ENCODE measurements around the gene LRRC8D. TPM values are rescaled to one million over a fixed set of nuclear protein-coding genes. Genes with fewer than 3 reads are reported as not detected.

The LRRC8D gene
- total and polyA plus RNA-seq, 8 donors = under 0.01 to 13.8 (median 5.2) TPM

DNA sequence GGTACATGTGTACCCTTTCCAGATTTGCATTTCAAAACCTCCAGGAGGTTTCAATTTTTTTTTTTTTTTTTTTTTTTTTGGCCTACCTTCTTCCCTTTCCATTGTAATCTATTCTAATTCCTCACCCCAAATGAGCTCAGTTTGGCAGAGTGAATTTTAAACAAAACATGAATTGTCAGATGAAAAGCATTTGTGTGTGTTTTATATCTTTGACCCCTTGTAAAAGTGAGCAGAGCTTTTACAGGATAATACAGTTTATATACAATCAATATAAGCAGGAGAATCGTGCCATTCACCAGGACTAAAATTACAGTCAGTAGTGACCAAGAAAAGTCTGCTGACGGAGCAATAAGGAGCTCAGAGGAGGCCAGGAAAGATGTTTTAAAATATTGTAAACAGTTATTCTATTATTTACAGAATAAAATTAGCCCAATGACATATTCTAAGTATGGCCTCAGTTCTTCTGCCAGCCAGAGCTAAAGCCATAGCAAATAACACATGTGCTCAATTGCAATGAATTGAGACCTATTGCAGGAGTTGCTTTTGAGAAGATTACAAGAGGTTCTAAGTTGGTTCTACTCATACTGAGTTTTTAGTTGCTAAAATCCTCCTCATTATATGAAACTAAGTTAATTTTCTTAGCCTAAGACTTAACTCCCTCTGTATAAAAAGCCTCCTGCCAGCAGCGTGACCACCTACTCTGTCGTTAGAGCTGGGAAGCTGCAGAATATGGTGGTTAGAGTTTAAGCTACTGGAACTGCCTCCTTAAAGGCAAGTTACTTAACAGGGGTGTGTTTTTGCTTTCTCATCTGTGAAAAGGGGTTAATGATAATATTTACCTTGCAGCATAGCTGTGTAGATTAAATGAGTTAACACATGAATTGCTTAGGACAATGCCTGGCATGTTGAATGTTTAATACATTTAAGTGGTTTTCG, 123.3 kb downstream of the LRRC8D start:
- no peak for TF ChIP-seq POLR2AphosphoS5 (IDR thresholded peaks at IDR 0.05)
- no peak for TF ChIP-seq POLR2A (IDR thresholded peaks at IDR 0.05)
- TF ChIP-seq EP300 (IDR thresholded peaks at IDR 0.05) = no peak
- TF ChIP-seq, protein P1, sequence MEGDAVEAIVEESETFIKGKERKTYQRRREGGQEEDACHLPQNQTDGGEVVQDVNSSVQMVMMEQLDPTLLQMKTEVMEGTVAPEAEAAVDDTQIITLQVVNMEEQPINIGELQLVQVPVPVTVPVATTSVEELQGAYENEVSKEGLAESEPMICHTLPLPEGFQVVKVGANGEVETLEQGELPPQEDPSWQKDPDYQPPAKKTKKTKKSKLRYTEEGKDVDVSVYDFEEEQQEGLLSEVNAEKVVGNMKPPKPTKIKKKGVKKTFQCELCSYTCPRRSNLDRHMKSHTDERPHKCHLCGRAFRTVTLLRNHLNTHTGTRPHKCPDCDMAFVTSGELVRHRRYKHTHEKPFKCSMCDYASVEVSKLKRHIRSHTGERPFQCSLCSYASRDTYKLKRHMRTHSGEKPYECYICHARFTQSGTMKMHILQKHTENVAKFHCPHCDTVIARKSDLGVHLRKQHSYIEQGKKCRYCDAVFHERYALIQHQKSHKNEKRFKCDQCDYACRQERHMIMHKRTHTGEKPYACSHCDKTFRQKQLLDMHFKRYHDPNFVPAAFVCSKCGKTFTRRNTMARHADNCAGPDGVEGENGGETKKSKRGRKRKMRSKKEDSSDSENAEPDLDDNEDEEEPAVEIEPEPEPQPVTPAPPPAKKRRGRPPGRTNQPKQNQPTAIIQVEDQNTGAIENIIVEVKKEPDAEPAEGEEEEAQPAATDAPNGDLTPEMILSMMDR (IDR thresholded peaks at IDR 0.05) = no peak
- no peaks in the 10 kb centered on the region for H3K9me3 ChIP-seq

DNA sequence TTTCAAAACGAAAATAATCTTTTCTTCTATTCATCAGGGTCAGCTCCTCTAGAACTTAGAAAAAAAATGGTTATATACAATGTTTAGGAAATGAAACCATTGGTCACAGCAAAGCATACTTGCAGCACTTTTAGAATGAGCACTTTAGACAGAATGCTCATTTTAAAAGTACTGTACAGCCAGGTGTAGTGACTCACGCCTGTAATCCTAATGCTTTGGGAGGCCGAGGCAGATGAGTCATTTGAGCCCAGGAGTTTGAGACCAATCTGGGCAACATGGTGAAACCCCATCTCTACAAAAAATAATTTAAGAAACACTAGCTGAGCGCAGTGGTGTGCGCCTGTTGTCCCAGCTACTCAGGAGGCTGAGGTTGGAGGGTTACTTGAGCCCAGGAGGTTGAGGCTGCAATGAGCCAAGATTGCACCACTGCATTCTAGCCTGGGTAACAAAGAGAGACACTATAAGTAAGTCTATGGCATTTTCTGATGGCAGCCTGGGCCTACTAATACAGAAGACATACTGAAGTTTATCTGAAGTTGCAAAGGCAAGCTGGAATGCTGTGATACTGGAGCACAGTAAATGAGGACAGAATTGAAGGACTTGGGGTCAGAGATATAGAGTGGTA, 125.1 kb downstream of the LRRC8D start:
- H3K9me3 ChIP-seq = no peaks in the 10 kb centered on the region
- peaks cover 0 to 22% (median 13%) of the 10 kb centered on the region in 4 donors for H3K4me1 ChIP-seq
- intact Hi-C loops (cut with DNase I; ENCODE audit: low total_unique reads) = no loop called here
- no peak for DNase-seq
- H3K27ac ChIP-seq = no peak overlapping the region
- H3K27me3 ChIP-seq = no peaks in the 10 kb centered on the region
- WGBS, 5 donors = 81 to 88% (median 83%) methylated on average over 5 of the region's 5 CpGs
- H3K36me3 ChIP-seq = no peaks in the 10 kb centered on the region
- H3K4me3 ChIP-seq = no peak overlapping the region
- TF ChIP-seq POLR2AphosphoS5 (IDR thresholded peaks at IDR 0.05) (no peak), EP300 (IDR thresholded peaks at IDR 0.05) (no peak), POLR2A (IDR thresholded peaks at IDR 0.05) (no peak)
- TF ChIP-seq, protein P1 (IDR thresholded peaks at IDR 0.05) = no peak

More for the DNA sequence above, 123.3 kb downstream of the LRRC8D start:
- Histone ChIP-seq H3K27ac (no peak overlapping the region), H3K36me3 (no peaks in the 10 kb centered on the region), H3K27me3 (no peaks in the 10 kb centered on the region), H3K4me1 (peaks cover 0 to 22% (median 13%) of the 10 kb centered on the region in 4 donors), H3K4me3 (no peak overlapping the region)
- 36 to 54% (median 47%) methylated on average over 5 of the region's 5 CpGs for WGBS, 5 donors
- intact Hi-C loops (cut with DNase I; ENCODE audit: low total_unique reads) = no loop called here
- DNase-seq = no peak

DNA sequence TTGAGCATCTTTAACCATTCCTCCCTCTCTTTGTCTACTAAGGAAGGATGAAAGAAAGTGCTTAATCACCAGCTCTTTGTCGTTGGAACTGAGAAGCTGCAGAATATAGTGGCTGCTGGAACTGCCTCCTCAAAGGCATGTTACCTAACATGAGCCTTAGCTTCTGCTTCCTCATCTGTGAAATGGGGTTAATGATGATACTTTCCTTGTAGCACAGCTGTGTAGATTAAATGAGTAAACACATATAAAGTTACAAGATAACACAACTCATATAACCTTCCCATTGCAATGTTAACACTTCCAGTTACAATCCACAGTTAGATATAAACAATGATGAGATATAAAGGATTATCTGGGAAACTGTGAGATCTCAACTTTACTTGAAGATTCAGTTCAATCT, 125.7 kb downstream of the LRRC8D start:
- Histone ChIP-seq H3K27ac (no peak overlapping the region), H3K36me3 (no peaks in the 10 kb centered on the region), H3K27me3 (no peaks in the 10 kb centered on the region), H3K9me3 (no peaks in the 10 kb centered on the region), H3K4me3 (no peak overlapping the region), H3K4me1 (peaks cover 0 to 22% (median 13%) of the 10 kb centered on the region in 4 donors)
- TF ChIP-seq, protein P1 (IDR thresholded peaks at IDR 0.05) = no peak
- TF ChIP-seq EP300 (IDR thresholded peaks at IDR 0.05) (no peak), POLR2A (IDR thresholded peaks at IDR 0.05) (no peak), POLR2AphosphoS5 (IDR thresholded peaks at IDR 0.05) (no peak)
- 18 to 35% (median 28%) methylated on average over 1 of the region's 1 CpG for WGBS, 5 donors
- intact Hi-C loops (cut with DNase I; ENCODE audit: low total_unique reads) = no loop called here
- no peak for DNase-seq

DNA sequence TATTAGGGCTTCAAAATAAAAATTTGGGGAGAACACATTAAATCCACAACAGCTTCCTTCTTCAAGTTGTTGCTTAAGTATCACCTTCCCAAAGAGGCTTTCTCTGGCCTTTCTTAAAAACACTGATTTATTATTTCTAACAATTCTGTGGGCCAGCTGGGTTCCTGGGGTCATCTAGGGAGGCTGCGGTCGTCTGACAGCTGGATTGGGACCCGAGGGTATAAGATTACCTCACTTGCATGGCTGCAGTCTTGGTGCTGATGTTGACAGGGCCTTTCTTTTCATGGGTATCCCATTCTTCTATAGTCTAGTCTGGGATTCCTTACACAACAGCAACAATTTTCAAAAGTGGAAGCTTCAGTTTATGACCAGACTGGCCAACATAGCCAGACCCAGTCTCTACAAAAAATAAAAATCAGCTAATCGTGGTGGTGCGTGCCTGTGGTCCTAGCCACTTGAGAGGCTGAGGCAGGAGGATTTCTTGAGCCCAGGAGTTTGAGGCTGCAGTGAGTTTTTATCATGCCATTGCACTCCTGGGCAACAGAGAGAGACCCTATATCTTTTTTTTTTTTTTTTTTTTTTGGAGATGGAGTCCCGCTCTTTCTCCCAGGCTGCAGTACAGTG, 128.0 kb downstream of the LRRC8D start:
- Histone ChIP-seq H3K4me1 (peaks cover 0 to 15% (median 5%) of the 10 kb centered on the region in 4 donors), H3K4me3 (no peak overlapping the region), H3K27ac (no peak overlapping the region), H3K27me3 (no peaks in the 10 kb centered on the region), H3K9me3 (no peaks in the 10 kb centered on the region), H3K36me3 (no peaks in the 10 kb centered on the region)
- no peak for TF ChIP-seq POLR2A (IDR thresholded peaks at IDR 0.05)
- TF ChIP-seq, protein P1 (IDR thresholded peaks at IDR 0.05) = no peak
- no peak for DNase-seq
- intact Hi-C loops (cut with DNase I; ENCODE audit: low total_unique reads) = no loop called here
- WGBS, 5 donors = 93 to 96% (median 94%) methylated on average over 6 of the region's 6 CpGs

Data from stomach (tissue), 9 donors.